ENCODE results near the gene ADM5.

Gene ADM5

GRCh38 chr19:49689133-49690078 lies at the start of gene ADM5:
TSS of gene ADM5 (plus strand) at chr19:49689594. CDS start at chr19:49689838, 244 bp downstream.
- DNase-seq (ENCODE audit: insufficient read length, low spot score) (no peak), FAIRE-seq (no peak)

- FAIRE-seq (peak; percentile 97), DNase-seq (ENCODE audit: insufficient read length, low spot score) (peak; percentile 95)
Measured at GRCh38 chr19:49640113-49640898, 49.1 kb upstream of the ADM5 start, which contains the start of gene RRAS. TSS of gene RRAS (minus strand) at chr19:49640143. CDS start at chr19:49640098, 45 bp downstream.

GRCh38 chr19:49641688-49642491 lies 47.5 kb upstream of the ADM5 start, which contains the start of gene SCAF1:
TSS of gene SCAF1 (plus strand) at chr19:49642209. CDS start at chr19:49645027, 2,818 bp downstream.
- DNase-seq (ENCODE audit: insufficient read length, low spot score) (peak; percentile 89), FAIRE-seq (peak; percentile 99)

GRCh38 chr19:49642492-49643035 lies 46.8 kb upstream of the ADM5 start:
- DNase-seq (ENCODE audit: insufficient read length, low spot score) (no peak), FAIRE-seq (no peak)

- DNase-seq (ENCODE audit: insufficient read length, low spot score) (no peak), FAIRE-seq (no peak)
Measured at GRCh38 chr19:49643466-49643865, 45.9 kb upstream of the ADM5 start.

- DNase-seq (ENCODE audit: insufficient read length, low spot score) (no peak), FAIRE-seq (no peak)
Measured at GRCh38 chr19:49645592-49645991, 43.8 kb upstream of the ADM5 start.

- DNase-seq (ENCODE audit: insufficient read length, low spot score): no peak
- FAIRE-seq: no peak
Measured at GRCh38 chr19:49645995-49646394, 43.4 kb upstream of the ADM5 start.

- no peak for DNase-seq (ENCODE audit: insufficient read length, low spot score)
- no peak for FAIRE-seq
Measured at GRCh38 chr19:49646586-49646985, 42.8 kb upstream of the ADM5 start.

GRCh38 chr19:49651029-49651819 lies 38.2 kb upstream of the ADM5 start:
- DNase-seq (ENCODE audit: insufficient read length, low spot score) (no peak), FAIRE-seq (no peak)

- no peak for FAIRE-seq
Measured at GRCh38 chr19:49651820-49652550, 37.4 kb upstream of the ADM5 start.

GRCh38 chr19:49652551-49653465 lies 36.6 kb upstream of the ADM5 start:
- DNase-seq (ENCODE audit: insufficient read length, low spot score) (no peak), FAIRE-seq (no peak)

More at GRCh38 chr19:49651820-49652550, 37.4 kb upstream of the ADM5 start:
- DNase-seq (ENCODE audit: insufficient read length, low spot score): no peak

- FAIRE-seq (no peak), DNase-seq (ENCODE audit: insufficient read length, low spot score) (no peak)
Measured at GRCh38 chr19:49653466-49653806, 36.0 kb upstream of the ADM5 start.

GRCh38 chr19:49654581-49654980 lies 34.8 kb upstream of the ADM5 start:
- FAIRE-seq (no peak), DNase-seq (ENCODE audit: insufficient read length, low spot score) (no peak)

GRCh38 chr19:49655570-49656455 lies 33.6 kb upstream of the ADM5 start:
- DNase-seq (ENCODE audit: insufficient read length, low spot score): no peak
- FAIRE-seq: no peak

- no peak for FAIRE-seq
- no peak for DNase-seq (ENCODE audit: insufficient read length, low spot score)
Measured at GRCh38 chr19:49656456-49657109, 32.8 kb upstream of the ADM5 start.

GRCh38 chr19:49657493-49658138 lies 31.8 kb upstream of the ADM5 start:
- FAIRE-seq (no peak), DNase-seq (ENCODE audit: insufficient read length, low spot score) (no peak)
